HG02610 (cell line): Measurements from ENCODE around the gene ZBTB38.

ENCODE experiments used
- ATAC-seq: cut with Tn5 transposase; IDR thresholded peaks from one replicate; pipeline ENCODE4 v1.9.1; 2021; ENCODE audit warnings: mild to moderate bottlenecking, moderate library complexity; ENCODE audit not compliant: unreplicated experiment

Gene ZBTB38

GRCh38 chr3:141336672-141337522, 31.4 kb upstream of the ZBTB38 start:
- ATAC-seq = peak; percentile 81

- no peak for ATAC-seq
Observed at GRCh38 chr3:141337523-141337854, 30.8 kb upstream of the ZBTB38 start.

DNA sequence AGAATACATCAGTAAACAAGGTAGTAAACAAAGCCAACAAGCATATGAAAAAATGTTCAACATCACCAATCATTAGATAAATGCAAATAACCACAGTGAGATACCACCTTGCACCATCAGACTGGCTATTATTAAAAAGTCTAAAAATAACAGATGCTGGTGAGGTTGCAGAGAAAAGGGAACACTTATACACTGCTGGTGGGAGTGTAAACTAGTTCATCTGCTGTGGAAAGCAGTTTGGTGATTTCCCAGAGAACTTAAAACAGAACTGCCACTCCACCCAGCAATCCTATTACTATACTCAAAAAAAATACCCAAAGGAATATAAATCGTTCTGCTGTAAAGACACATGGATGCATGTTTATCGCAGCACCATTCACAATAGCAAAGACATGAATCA, 30.3 kb upstream of the ZBTB38 start:
- ATAC-seq = no peak

DNA sequence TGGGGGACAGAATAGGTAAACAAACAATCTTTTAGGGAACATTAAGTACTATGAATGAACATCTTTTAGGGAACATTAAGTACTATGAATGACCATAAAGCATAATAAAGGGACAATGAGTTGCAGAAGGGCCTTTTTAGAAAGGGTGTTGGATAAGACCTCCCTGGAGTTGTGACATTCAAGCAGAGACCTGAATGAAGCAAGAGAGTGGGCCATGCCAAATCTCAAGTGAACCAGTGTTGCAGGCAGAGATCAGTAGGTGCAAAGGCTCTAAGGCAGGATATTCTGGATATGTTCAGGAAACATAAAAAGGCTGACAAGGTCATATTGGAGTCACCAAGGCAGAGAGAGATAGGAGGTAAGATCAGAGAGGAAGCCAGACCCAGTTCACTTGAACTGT, 29.4 kb upstream of the ZBTB38 start:
- no peak for ATAC-seq

- no peak for ATAC-seq
Observed at GRCh38 chr3:141341536-141341935, 26.8 kb upstream of the ZBTB38 start.

DNA sequence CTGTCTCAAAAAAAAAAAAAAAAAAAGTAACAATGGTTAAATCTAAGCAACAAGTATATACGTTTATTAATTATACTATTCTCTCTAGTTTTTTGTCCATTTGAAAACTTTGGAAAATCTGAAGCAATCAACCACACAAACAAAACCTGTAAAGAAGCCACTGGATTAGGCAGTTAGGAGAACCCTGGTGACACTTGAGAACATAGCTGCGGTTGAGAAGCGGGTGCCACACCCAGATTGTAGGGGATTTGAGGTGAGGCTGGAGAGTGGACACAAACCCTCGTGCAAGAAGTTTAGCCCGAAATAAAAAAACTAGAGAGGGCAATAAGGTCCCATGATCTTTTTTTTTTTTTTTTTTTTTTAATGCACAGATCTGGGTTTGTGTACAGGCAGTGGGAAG, 25.9 kb upstream of the ZBTB38 start:
- no peak for ATAC-seq

GRCh38 chr3:141343077-141343476, 25.2 kb upstream of the ZBTB38 start:
- ATAC-seq = no peak

GRCh38 chr3:141343865-141344271, 24.4 kb upstream of the ZBTB38 start:
- no peak for ATAC-seq

DNA sequence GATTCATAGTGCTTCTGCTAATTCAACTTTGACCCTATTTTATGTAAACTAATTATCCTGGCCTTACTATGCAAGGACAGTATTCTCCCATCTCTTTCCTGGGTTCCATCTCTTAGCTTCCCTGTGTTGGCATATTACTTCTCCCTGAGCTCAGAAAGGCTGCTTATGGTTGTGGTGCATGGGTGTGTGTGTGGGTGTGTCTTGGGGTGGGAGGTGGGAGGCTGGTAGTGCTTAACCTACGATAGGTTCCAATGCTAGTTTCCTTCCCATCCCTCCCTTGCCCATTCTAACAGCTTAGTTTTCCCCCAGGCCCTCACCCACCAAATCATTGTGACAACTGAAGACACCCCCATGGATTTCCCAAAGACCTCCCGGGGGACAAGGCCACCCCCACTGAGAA, 22.8 kb upstream of the ZBTB38 start:
- no peak for ATAC-seq

GRCh38 chr3:141346007-141346406, 22.3 kb upstream of the ZBTB38 start:
- ATAC-seq = no peak

DNA sequence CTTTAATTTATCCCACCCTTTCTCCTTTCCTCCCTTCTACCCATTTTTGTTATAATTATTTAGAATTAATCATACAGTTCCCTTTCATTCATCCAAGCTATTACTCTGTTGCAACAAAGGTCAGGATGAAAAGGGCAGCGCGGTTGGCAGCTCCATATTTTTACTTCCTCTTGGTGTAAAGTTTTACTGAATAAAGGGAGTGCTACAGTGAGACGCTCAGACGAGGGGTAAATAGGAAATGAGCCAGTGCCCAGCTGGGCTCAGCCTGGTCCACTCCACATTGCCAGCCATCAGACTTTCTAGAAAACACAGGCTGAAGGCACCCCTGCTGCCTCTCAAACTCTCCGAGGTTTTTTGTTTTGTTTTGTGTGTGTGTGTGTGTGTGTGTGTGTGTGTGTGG, 21.9 kb upstream of the ZBTB38 start:
- no peak for ATAC-seq

GRCh38 chr3:141346839-141347238, 21.5 kb upstream of the ZBTB38 start:
- ATAC-seq = no peak

DNA sequence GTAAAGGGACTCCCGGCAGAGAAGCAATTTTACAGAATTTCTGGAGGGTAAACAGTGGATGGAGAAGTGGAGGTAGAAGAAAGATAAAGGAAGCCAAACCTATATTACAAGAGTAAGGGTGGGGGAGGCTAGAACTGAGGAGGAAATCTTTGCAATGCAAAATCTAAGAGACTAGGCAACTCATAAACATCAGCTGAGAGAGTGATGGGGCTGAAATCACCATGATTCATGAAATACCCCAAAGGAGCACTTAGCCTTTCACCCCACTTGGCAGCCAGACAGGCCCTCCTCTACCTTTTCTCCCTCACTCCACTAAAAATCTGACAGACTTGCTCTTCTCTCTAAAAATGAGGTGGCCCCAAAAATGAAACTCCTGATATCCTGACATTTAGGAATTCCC, 19.5 kb upstream of the ZBTB38 start:
- no peak for ATAC-seq

DNA sequence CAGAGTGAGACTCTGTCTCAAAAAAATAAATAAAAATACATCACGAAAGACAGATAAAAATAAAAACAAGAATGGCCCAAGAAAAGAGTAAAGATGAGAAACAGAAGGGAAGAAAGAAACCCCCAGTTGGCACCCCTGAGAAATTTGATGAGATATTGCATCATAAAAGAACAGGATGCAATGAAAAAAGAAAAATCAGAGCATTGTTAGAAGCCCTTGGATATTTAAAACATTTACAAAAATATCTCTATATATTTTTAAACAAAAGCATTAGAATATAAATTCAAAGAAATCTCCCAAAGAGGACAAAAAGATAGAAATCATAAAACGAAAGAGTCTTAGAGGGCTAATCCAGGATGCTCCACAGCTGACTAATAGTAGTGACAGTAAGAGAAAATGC, 18.6 kb upstream of the ZBTB38 start:
- ATAC-seq = no peak

- ATAC-seq = no peak
Observed at GRCh38 chr3:141350666-141351065, 17.6 kb upstream of the ZBTB38 start.

DNA sequence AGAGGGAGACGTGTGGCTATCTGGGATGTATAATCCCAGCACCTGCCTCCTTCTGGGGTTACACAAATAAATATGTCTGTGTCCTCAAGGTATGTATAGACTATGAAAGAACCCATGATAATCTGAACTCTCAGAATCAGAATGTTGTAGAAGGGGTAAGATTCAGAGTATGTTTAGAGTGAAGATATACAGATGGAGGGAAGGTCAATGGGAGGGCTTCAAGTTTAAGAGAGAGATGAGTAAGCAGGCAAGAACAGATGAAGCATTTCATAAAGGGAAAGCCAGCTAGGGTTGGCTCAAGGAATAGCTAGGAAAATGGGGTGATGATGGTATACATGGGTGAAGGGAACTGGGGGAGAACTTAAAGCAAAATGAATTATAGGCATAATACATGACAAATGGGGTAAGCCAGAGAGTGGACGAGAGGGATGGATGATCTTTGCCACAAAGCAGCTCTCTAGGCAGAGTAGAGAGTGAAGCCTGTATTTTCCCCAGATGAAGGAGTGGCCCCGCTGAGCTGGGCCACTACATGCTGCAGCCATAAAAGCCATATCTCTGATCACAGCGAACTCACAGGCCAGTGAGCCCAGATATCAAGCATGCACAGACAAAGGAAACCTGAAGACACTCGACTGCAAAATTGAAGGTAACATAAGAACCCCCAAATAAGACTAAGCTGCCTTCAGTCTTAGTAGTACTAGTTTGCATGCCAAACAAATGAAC, 15.9 kb upstream of the ZBTB38 start:
- no peak for ATAC-seq

DNA sequence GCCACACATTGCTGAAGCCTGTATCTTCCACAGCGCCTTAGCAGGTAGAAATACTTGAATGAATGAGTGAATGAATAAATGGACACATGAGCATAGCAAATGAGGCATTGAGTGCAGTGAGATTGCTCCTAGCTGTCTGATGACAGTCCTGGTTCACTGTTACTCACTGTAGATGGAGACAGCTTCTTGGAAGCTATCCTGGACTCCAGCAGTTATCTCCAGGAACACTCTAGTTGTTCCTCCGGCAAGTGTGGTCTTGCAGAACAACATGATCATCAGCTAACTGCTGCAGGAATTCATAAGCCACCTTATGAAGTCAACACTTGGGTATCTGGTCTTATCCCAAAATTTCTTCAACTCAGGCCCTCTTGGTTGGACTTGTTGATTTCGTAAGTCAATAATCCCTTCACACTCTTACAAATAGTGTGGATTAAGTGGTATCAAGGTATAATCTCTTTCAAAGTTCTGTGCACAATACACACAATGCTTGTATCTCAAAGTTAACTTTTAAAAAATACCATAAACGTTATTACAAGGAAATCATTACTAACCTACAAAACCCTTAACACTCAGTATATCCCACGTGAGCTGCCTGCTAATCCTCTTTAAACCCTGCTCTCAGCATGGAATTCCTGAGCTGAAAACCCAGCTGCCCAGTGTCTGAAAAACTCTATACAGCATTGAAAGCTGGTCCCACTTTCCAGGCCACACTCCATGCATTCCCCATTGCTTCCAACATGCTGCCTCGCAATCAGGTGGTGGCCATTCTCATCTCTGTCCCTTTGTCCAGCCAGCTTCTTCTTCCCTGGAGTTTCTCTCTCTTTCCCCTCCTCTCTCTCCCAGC, 14.4 kb upstream of the ZBTB38 start:
- no peak for ATAC-seq

- no peak for ATAC-seq
Observed at GRCh38 chr3:141354517-141354916, 13.8 kb upstream of the ZBTB38 start.

GRCh38 chr3:141355242-141355641, 13.1 kb upstream of the ZBTB38 start:
- no peak for ATAC-seq

GRCh38 chr3:141356046-141356445, 12.3 kb upstream of the ZBTB38 start:
- ATAC-seq = no peak

DNA sequence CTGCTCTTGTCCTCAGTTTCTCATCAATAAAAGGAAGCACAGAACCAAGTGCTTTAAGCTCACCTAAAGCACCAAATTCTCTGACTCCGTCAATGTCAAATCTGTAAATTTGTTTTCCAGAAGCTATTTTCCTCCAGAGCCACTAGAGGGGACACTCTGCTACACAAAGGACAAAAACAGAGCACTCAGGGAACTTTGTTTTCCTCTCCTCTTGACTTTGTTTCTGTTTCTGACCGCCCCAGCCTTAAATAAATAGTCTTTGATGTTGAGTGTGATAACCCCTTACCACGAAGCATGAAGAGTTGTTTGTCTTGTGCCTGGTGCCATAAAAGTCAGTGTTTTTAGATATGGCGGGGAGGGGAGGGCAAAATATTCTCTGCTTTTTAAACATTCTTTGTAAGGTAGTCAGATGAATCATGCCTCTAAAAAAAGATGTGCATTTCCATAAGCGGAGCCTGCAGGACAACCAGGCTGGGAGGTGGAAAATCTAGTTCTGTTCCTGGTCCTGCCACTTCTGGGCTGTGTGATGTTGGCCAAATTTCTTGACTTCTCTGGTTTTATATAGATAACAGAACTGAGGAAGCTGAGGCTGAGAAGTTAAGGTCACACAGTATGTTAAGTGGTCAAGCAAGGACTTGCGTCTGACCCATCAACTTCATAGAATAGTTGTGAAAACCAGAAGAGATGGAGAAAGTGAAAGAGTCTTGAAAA, 7.3 kb upstream of the ZBTB38 start:
- peak; percentile 59 for ATAC-seq
